NCI-H187 treated with DMSO at 0.1 percent for 48 hours (cell line): Measurements from ENCODE around the gene IGF1R.

Source experiments
- DNase-seq: peaks from one replicate; lab custom pipeline; 2025; lab: John Stamatoyannopoulos, UW

Gene IGF1R

GRCh38 chr15:98887976-98888375, 239.6 kb downstream of the IGF1R start:
- DNase-seq: no peak

GRCh38 chr15:98888820-98889479, 240.6 kb downstream of the IGF1R start:
- no peak for DNase-seq

GRCh38 chr15:98889930-98890695, 241.8 kb downstream of the IGF1R start:
- no peak for DNase-seq

GRCh38 chr15:98891301-98891700, 243.0 kb downstream of the IGF1R start:
- DNase-seq: no peak

GRCh38 chr15:98893401-98893800, 245.1 kb downstream of the IGF1R start:
- no peak for DNase-seq

- no peak for DNase-seq
Observed at GRCh38 chr15:98894312-98894711, 246.0 kb downstream of the IGF1R start.

- no peak for DNase-seq
Observed at GRCh38 chr15:98896002-98896721, 247.8 kb downstream of the IGF1R start.

- no peak for DNase-seq
Observed at GRCh38 chr15:98896802-98897732, 248.7 kb downstream of the IGF1R start.

- DNase-seq: no peak
Observed at GRCh38 chr15:98898122-98898521, 249.8 kb downstream of the IGF1R start.

GRCh38 chr15:98899272-98900021, 251.1 kb downstream of the IGF1R start:
- DNase-seq: no peak

- no peak for DNase-seq
Observed at GRCh38 chr15:98900356-98900755, 252.0 kb downstream of the IGF1R start.

GRCh38 chr15:98901434-98902072, 253.2 kb downstream of the IGF1R start:
- DNase-seq: no peak

GRCh38 chr15:98902931-98903330, 254.6 kb downstream of the IGF1R start:
- no peak for DNase-seq

GRCh38 chr15:98903377-98904018, 255.2 kb downstream of the IGF1R start:
- no peak for DNase-seq

GRCh38 chr15:98904544-98904943, 256.2 kb downstream of the IGF1R start:
- no peak for DNase-seq

GRCh38 chr15:98905963-98906711, 257.8 kb downstream of the IGF1R start:
- no peak for DNase-seq

GRCh38 chr15:98906712-98907083, 258.4 kb downstream of the IGF1R start:
- no peak for DNase-seq

- DNase-seq: no peak
Observed at GRCh38 chr15:98907927-98908471, 259.7 kb downstream of the IGF1R start.
